CD4-positive, alpha-beta T cell (primary cell): ENCODE measurements around the gene ZNF385B. TPM values are rescaled to one million over a fixed set of nuclear protein-coding genes. Genes with fewer than 3 reads are reported as not detected.

Experiments used
- ATAC-seq: fragments of 200-7000 bp; cut with Tn5 transposase; one replicate; pipeline ENCODE4 v1.10.0; 2022; ENCODE audit warnings: mild to moderate bottlenecking; ENCODE audit not compliant: poor library complexity
- CTCF ChIA-PET: fragments of 350-600 bp; sonication (Branson Sonifier 250); formaldehyde crosslinking; loops from one replicate; lab custom pipeline; 2021; ENCODE audit warnings: antibody characterized with exemption, inconsistent platforms; lab: Charles Lee
- POLR2A ChIA-PET: fragments of 350-600 bp; sonication (Branson Sonifier 250); formaldehyde crosslinking; loops from one replicate; lab custom pipeline; 2021; ENCODE audit warnings: antibody characterized with exemption, inconsistent platforms; lab: Charles Lee
- DNase-seq, 14 experiments: peaks; one replicate each; pipeline ENCODE4 v3.0.0-alpha.2; 2013 to 2020; ENCODE audit warnings: mixed read lengths in 2 of 14
- H3K27ac ChIP-seq, 2 donors: one replicate each; pipeline versions ENCODE4 v1.5.1 to v1.7.0; 2013; ENCODE audit warnings: low read length in 2 of 2, low read depth in 1 of 2, mild to moderate bottlenecking in 1 of 2
- H3K27me3 ChIP-seq, 2 experiments: 1 replicate in 1 of 2; 2 replicates in 1 of 2; pipeline versions ENCODE4 v1.6.1 to v1.7.0; 2013; ENCODE audit warnings: low read length in 2 of 2, control low read depth in 1 of 2, mild to moderate bottlenecking in 1 of 2, moderate library complexity in 1 of 2; ENCODE audit not compliant: insufficient read depth in 2 of 2, control insufficient read depth in 1 of 2
- H3K36me3 ChIP-seq: one replicate; pipeline ENCODE4 v1.6.1; 2013; ENCODE audit warnings: low read length, control low read depth; ENCODE audit not compliant: insufficient read depth
- H3K4me1 ChIP-seq: one replicate; pipeline ENCODE4 v1.6.1; 2013; ENCODE audit warnings: low read length, control low read depth; ENCODE audit not compliant: insufficient read depth
- H3K4me3 ChIP-seq: one replicate; pipeline ENCODE4 v1.5.1; 2013; ENCODE audit warnings: mild to moderate bottlenecking, low read length, moderate library complexity
- H3K9me3 ChIP-seq, 2 experiments: 1 replicate in 1 of 2; 2 replicates in 1 of 2; pipeline versions ENCODE4 v1.6.1 to v1.7.0; 2013; ENCODE audit warnings: low read length in 2 of 2, mild to moderate bottlenecking in 2 of 2, control low read depth in 1 of 2, moderate library complexity in 1 of 2; ENCODE audit not compliant: control insufficient read depth in 1 of 2, insufficient read depth in 1 of 2
- H3K27ac Mint-ChIP-seq: one replicate; pipeline ENCODE4 v1.8.0; 2020; ENCODE audit warnings: mixed read lengths
- H3K27me3 Mint-ChIP-seq: one replicate; pipeline ENCODE4 v1.8.0; 2021; ENCODE audit warnings: mixed read lengths
- H3K36me3 Mint-ChIP-seq: one replicate; pipeline ENCODE4 v1.8.0; 2021; ENCODE audit warnings: low read depth, mixed read lengths
- H3K4me1 Mint-ChIP-seq: one replicate; pipeline ENCODE4 v1.8.0; 2021; ENCODE audit warnings: low read depth, mixed read lengths
- H3K4me3 Mint-ChIP-seq: one replicate; pipeline ENCODE4 v1.8.0; 2020; ENCODE audit warnings: mild to moderate bottlenecking, mixed read lengths
- H3K9me3 Mint-ChIP-seq: one replicate; pipeline ENCODE4 v1.8.0; 2020; ENCODE audit warnings: mixed read lengths
- CTCF ChIP-seq: fragments of 200-600 bp; IDR thresholded peaks from one replicate; pipeline ENCODE4 v1.8.0; 2022; ENCODE audit warnings: antibody characterized with exemption, mild to moderate bottlenecking
- intact Hi-C, 2 experiments: fragments of 100-400 bp; cut with DNase I in 1 of 2; cut with micrococcal nuclease in 1 of 2; formaldehyde crosslinking; loops; one replicate each; pipeline versions ENCODE4 v1.15.1 to v1.9.0; 2023 to 2025; cut with DNase I, micrococcal nuclease
- total RNA-seq, 174 experiments: library from RNA in 2 of 174; stranded (reverse) in 2 of 174; gene quantifications; one replicate each; pipeline ENCODE4 v1.2.3 and lab custom pipeline; 2021 to 2026

The ZNF385B gene
- total RNA-seq, 2 experiments from 2014 or later, result not detected

DNA sequence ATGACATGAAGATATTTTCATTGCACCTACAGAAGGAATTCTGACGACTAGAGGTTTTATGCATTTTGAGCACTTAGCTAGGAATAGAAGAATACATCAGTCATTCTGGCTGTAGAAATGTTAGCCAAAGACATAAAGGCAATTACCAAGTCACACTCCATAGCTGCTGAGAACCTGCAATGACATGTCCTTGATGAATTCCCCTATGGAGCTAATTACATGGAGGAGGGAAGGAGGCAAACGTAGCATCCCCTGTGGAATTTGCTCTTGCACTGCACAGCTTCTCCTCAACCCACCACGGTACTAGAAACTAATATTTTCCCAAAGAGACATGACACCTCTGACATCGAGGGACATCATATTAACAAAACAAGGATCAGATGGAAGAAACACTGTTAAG lies 422.8 kb downstream of the ZNF385B start:
- H3K27me3 ChIP-seq, result peaks cover 3 to 6% of the 10 kb centered on the region in 2 experiments
- no peak overlapping the region for H3K4me3 ChIP-seq
- DNase-seq, result no peak
- no peak for ATAC-seq
- Mint-ChIP-seq H3K27ac (no peak overlapping the region), H3K4me1 (no peaks in the 10 kb centered on the region), H3K36me3 (no peaks in the 10 kb centered on the region), H3K4me3 (no peak overlapping the region), H3K9me3 (no peaks in the 10 kb centered on the region), H3K27me3 (peaks cover 33% of the 10 kb centered on the region)
- CTCF ChIA-PET, result interaction anchor here (1.1 kb wide), 1 partner anchor 633 kb away, joined by 4 read pairs; no protein-coding TSS in a partner anchor
- no peaks in the 10 kb centered on the region for H3K4me1 ChIP-seq
- no peak for TF ChIP-seq CTCF
- intact Hi-C loops, result no loop called here
- H3K27ac ChIP-seq, result no peak overlapping the region
- H3K36me3 ChIP-seq, result no peaks in the 10 kb centered on the region
- no peaks in the 10 kb centered on the region for H3K9me3 ChIP-seq
- POLR2A ChIA-PET, result no interaction called here

DNA sequence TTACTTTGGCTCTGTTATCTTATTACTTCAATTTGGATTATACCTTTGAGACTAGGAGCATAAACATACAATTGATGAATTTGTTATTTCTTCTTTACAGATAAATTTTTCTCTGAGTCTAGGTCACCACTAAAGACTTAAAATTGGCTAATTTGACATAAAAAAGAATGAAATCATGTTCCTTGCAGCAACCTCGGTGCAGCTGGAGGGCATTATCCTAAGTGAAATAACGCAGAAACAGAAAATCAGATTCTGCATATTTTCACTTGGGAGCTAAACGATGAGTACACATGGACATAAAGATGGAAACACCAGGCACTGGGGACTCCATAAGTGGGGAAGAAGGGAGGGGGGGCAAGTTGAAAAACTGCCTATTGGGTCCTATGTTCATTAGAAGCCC lies 424.0 kb downstream of the ZNF385B start:
- intact Hi-C loops, result no loop called here
- no peak overlapping the region for H3K4me3 Mint-ChIP-seq
- no peak overlapping the region for H3K27ac Mint-ChIP-seq
- no peak for TF ChIP-seq CTCF
- H3K4me1 ChIP-seq, result no peaks in the 10 kb centered on the region
- no peaks in the 10 kb centered on the region for H3K36me3 ChIP-seq
- H3K27ac ChIP-seq, result no peak overlapping the region
- no peaks in the 10 kb centered on the region for H3K9me3 Mint-ChIP-seq
- POLR2A ChIA-PET, result no interaction called here
- no peaks in the 10 kb centered on the region for H3K4me1 Mint-ChIP-seq
- H3K27me3 Mint-ChIP-seq, result peaks cover 28% of the 10 kb centered on the region
- peaks cover 0 to 6% of the 10 kb centered on the region in 2 experiments for H3K27me3 ChIP-seq
- H3K36me3 Mint-ChIP-seq, result no peaks in the 10 kb centered on the region
- H3K4me3 ChIP-seq, result no peak overlapping the region
- H3K9me3 ChIP-seq, result no peaks in the 10 kb centered on the region
- no peak for ATAC-seq
- CTCF ChIA-PET, result no interaction called here
- DNase-seq, result no peak

GRCh38 chr2:179435566-179435965 lies 425.8 kb downstream of the ZNF385B start:
- peaks cover 19% of the 10 kb centered on the region for H3K27me3 Mint-ChIP-seq
- CTCF ChIA-PET, result no interaction called here
- no peaks in the 10 kb centered on the region for H3K9me3 Mint-ChIP-seq
- no peak for DNase-seq
- no peaks in the 10 kb centered on the region for H3K36me3 Mint-ChIP-seq
- no peak overlapping the region for H3K4me3 ChIP-seq
- intact Hi-C loops, result no loop called here
- no peak for TF ChIP-seq CTCF
- no peak overlapping the region for H3K4me3 Mint-ChIP-seq
- H3K9me3 ChIP-seq, result no peaks in the 10 kb centered on the region
- H3K36me3 ChIP-seq, result no peaks in the 10 kb centered on the region
- POLR2A ChIA-PET, result no interaction called here
- H3K4me1 Mint-ChIP-seq, result no peaks in the 10 kb centered on the region
- H3K27ac Mint-ChIP-seq, result no peak overlapping the region
- no peak overlapping the region for H3K27ac ChIP-seq
- H3K27me3 ChIP-seq, result no peaks in the 10 kb centered on the region
- ATAC-seq, result no peak
- H3K4me1 ChIP-seq, result no peaks in the 10 kb centered on the region
